ENCODE results near the gene RABGGTA. TPM values are rescaled to one million over a fixed set of nuclear protein-coding genes. Genes with fewer than 3 reads are reported as not detected.

The RABGGTA gene
- total RNA-seq, 1 donor = 21.2 TPM

GRCh38 chr14:24235804-24236688 lies 35.4 kb downstream of the RABGGTA start:
- no peak for TF ChIP-seq CTCF (IDR thresholded peaks at IDR 0.05; ENCODE audit: insufficient read depth, low read length)
- no peak for DNase-seq (ENCODE audit: low read depth)
- H3K4me3 ChIP-seq (ENCODE audit: low read depth, low read length) = no peak overlapping the region

GRCh38 chr14:24234095-24235005 lies 37.0 kb downstream of the RABGGTA start:
- TF ChIP-seq CTCF (IDR thresholded peaks at IDR 0.05; ENCODE audit: insufficient read depth, low read length) = no peak
- DNase-seq (ENCODE audit: low read depth) = no peak
- H3K4me3 ChIP-seq (ENCODE audit: low read depth, low read length) = no peak overlapping the region

- TF ChIP-seq CTCF (IDR thresholded peaks at IDR 0.05; ENCODE audit: insufficient read depth, low read length) = no peak
- peak overlapping the region; percentile 97 for H3K4me3 ChIP-seq (ENCODE audit: low read depth, low read length)
- no peak for DNase-seq (ENCODE audit: low read depth)
These were observed 37.9 kb downstream of the RABGGTA start for GRCh38 chr14:24233538-24233866.

GRCh38 chr14:24232645-24233537 lies 38.5 kb downstream of the RABGGTA start, which contains the start of gene GMPR2:
TSS of gene GMPR2 (plus strand) at chr14:24232929. CDS start at chr14:24233254, 325 bp downstream.
- peak within 1 kb of the TSS; percentile 97 for H3K4me3 ChIP-seq (ENCODE audit: low read depth, low read length)
- TF ChIP-seq CTCF (IDR thresholded peaks at IDR 0.05; ENCODE audit: insufficient read depth, low read length) = no peak
- no peak for DNase-seq (ENCODE audit: low read depth)

GRCh38 chr14:24232121-24232644 lies 39.2 kb downstream of the RABGGTA start, which contains the start of gene NEDD8:
TSS of gene NEDD8 (minus strand) at chr14:24232367. CDS start at chr14:24232267, 100 bp downstream.
- TF ChIP-seq CTCF (IDR thresholded peaks at IDR 0.05; ENCODE audit: insufficient read depth, low read length) = no peak
- peak; percentile 98 for DNase-seq (ENCODE audit: low read depth)

More at GRCh38 chr14:24232121-24232644, 39.2 kb downstream of the RABGGTA start, which contains the start of gene NEDD8:
- peak within 1 kb of the TSS; percentile 97 for H3K4me3 ChIP-seq (ENCODE audit: low read depth, low read length)
